Measurements from ENCODE around the gene CPPED1.

DNA sequence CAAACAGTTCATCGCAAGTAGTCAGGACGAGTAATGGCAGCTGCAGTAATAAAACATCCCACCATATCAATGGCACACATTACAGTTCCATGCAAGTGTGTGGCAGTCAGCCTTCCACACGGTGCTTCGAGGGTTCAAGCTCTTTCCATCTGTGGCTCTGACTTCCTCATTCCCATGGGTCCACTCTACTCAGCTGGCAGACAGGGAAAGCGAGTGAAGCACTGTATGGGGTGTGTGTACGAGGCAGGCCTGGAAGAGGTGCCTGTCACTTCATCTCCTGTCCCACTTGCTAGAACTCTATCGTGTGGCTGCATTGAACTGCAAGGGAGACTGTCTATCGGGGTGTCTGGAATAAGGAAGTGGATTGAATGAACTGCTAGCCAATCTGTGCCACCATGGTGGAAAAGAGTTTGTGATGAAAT lies 160.6 kb downstream of the CPPED1 start:
- TF ChIP-seq CTCF (IDR thresholded peaks at IDR 0.05 in 2 of 3, conservative IDR thresholded peaks at IDR 0.05 in 1 of 3; ENCODE audit: borderline replicate concordance in 1 of 3, insufficient read depth in 1 of 3, low read depth in 2 of 3, low read length in 2 of 3) (no peak), ZNF274 (IDR thresholded peaks at IDR 0.05; ENCODE audit: low read depth, low read length) (no peak), MAX (IDR thresholded peaks at IDR 0.05) (no peak)
